Neural progenitor cell (in vitro differentiated cells): ENCODE measurements around the gene CSRP3. TPM values are rescaled to one million over a fixed set of nuclear protein-coding genes. Genes with fewer than 3 reads are reported as not detected.

Experiments
- DNase-seq: peaks from one replicate; pipeline ENCODE4 v3.0.0-alpha.2; 2016; ENCODE audit warnings: low spot score
- H2AFZ ChIP-seq: fragments of 200-600 bp; sonication (generic); replicated peaks from 2 replicates; pipeline ENCODE4 v1.6.1; 2016; ENCODE audit warnings: antibody characterized with exemption
- H3F3A ChIP-seq: fragments of 200-600 bp; sonication (generic); 2 replicates; pipeline ENCODE4 v1.6.1; 2016; ENCODE audit warnings: antibody characterized with exemption, low read depth
- H3K27ac ChIP-seq: fragments of 200-600 bp; sonication (generic); 2 replicates; pipeline ENCODE4 v1.5.1; 2016; ENCODE audit warnings: mild to moderate bottlenecking
- H3K27me3 ChIP-seq: fragments of 200-600 bp; sonication (generic); 2 replicates; pipeline ENCODE4 v1.6.1; 2016; ENCODE audit warnings: mild to moderate bottlenecking, moderate library complexity
- H3K36me3 ChIP-seq: fragments of 200-600 bp; sonication (generic); 2 replicates; pipeline ENCODE4 v1.5.1; 2016
- H3K4me1 ChIP-seq: fragments of 200-600 bp; sonication (generic); 2 replicates; pipeline ENCODE4 v1.6.1; 2016; ENCODE audit warnings: mixed run types
- H3K4me2 ChIP-seq: fragments of 200-600 bp; sonication (generic); 2 replicates; pipeline ENCODE4 v1.6.1; 2016
- H3K4me3 ChIP-seq: fragments of 200-600 bp; sonication (generic); 2 replicates; pipeline ENCODE4 v1.5.1; 2016
- H3K79me2 ChIP-seq: fragments of 200-600 bp; sonication (generic); 2 replicates; pipeline ENCODE4 v1.6.1; 2016; ENCODE audit warnings: low read depth
- H3K9ac ChIP-seq: fragments of 200-600 bp; sonication (generic); 2 replicates; pipeline ENCODE4 v1.6.1; 2016
- H3K9me3 ChIP-seq: fragments of 200-600 bp; sonication (generic); 2 replicates; pipeline ENCODE4 v1.5.1; 2016; ENCODE audit warnings: low read depth
- H4K20me1 ChIP-seq: fragments of 200-600 bp; sonication (generic); 2 replicates; pipeline ENCODE4 v1.6.1; 2016; ENCODE audit warnings: low read depth
- H3K27ac Mint-ChIP-seq: 3 replicates; pipeline ENCODE4 v1.8.0; 2021; ENCODE audit warnings: mixed read lengths
- H3K27me3 Mint-ChIP-seq: 2 replicates; pipeline ENCODE4 v1.8.0; 2022; ENCODE audit warnings: low read depth, mild to moderate bottlenecking, inconsistent platforms, moderate library complexity, mixed read lengths; ENCODE audit not compliant: insufficient read depth
- H3K36me3 Mint-ChIP-seq: 3 replicates; pipeline ENCODE4 v1.8.0; 2021; ENCODE audit warnings: mixed read lengths
- H3K4me1 Mint-ChIP-seq: 3 replicates; pipeline ENCODE4 v1.8.0; 2021; ENCODE audit warnings: mixed read lengths
- H3K4me3 Mint-ChIP-seq: 3 replicates; pipeline ENCODE4 v1.8.0; 2021; ENCODE audit warnings: mild to moderate bottlenecking, moderate library complexity, mixed read lengths
- H3K9me3 Mint-ChIP-seq: 3 replicates; pipeline ENCODE4 v1.8.0; 2020; ENCODE audit warnings: mixed read lengths
- CTCF ChIP-seq: fragments of 200-600 bp; sonication (generic); IDR thresholded peaks from 2 replicates; pipeline ENCODE4 v1.5.1; 2017; ENCODE audit warnings: antibody characterized with exemption, mild to moderate bottlenecking
- EZH2 ChIP-seq: fragments of 200-600 bp; sonication (generic); IDR thresholded peaks from 2 replicates; pipeline ENCODE4 v1.6.1; 2017; ENCODE audit warnings: antibody characterized with exemption, mild to moderate bottlenecking, moderate library complexity
- EZH2phosphoT487 ChIP-seq: fragments of 200-600 bp; sonication (generic); IDR thresholded peaks from 2 replicates; pipeline ENCODE4 v1.6.1; 2017; ENCODE audit warnings: antibody characterized with exemption
- total RNA-seq: library from RNA; depleted of rRNA; stranded (reverse); fragments of >200 nt; gene quantifications from 2 replicates; pipeline ENCODE4 v1.2.3, GENCODE V29; 2015; ENCODE audit warnings: low replicate concordance

CSRP3 gene
- total RNA-seq, 1 donor from 2014 or later, result not detected

- Histone ChIP-seq H3K27me3 (no peaks in the 10 kb centered on the region), H4K20me1 (no peaks in the 10 kb centered on the region), H3K4me3 (no peak overlapping the region), H3K9me3 (no peaks in the 10 kb centered on the region), H3K4me2 (no peak overlapping the region), H3K4me1 (peaks cover 5% of the 10 kb centered on the region), H3K27ac (no peak overlapping the region), H3K79me2 (no peaks in the 10 kb centered on the region), H2AFZ (no peak overlapping the region), H3K36me3 (no peaks in the 10 kb centered on the region), H3F3A (no peaks in the 10 kb centered on the region), H3K9ac (no peak overlapping the region)
- no peak overlapping the region for H3K27ac Mint-ChIP-seq
- H3K27me3 Mint-ChIP-seq, result peaks cover 2% of the 10 kb centered on the region
- no peaks in the 10 kb centered on the region for H3K4me1 Mint-ChIP-seq
- TF ChIP-seq EZH2phosphoT487 (no peak), EZH2 (no peak), CTCF (no peak)
- H3K36me3 Mint-ChIP-seq, result peaks cover 24% of the 10 kb centered on the region
- DNase-seq, result no peak
- H3K4me3 Mint-ChIP-seq, result no peak overlapping the region
- peaks cover 3% of the 10 kb centered on the region for H3K9me3 Mint-ChIP-seq
Measured at GRCh38 chr11:19225581-19225980, 23.8 kb upstream of the CSRP3 start.

DNA sequence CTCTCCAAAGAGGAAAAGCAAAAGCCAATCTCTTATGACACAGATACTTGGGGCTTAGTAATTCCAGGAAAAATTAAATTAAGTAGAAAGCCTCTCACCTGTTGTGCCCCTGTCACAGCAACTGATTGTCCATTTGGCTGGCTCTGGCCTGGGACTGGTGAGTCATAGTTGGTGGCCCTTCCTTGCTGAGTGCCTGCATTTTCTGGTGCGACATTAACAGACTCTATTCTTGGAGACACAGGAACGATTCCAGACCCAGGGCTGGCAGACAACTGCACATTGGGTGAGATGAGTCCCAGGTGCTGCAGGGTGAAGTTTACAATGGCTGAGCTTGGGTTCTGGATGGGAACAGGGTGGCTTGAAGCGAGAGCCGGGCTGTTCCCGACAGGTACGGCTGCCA is 23.3 kb upstream of the CSRP3 start:
- no peaks in the 10 kb centered on the region for H3K79me2 ChIP-seq
- no peak overlapping the region for H2AFZ ChIP-seq
- H3K27ac ChIP-seq, result no peak overlapping the region
- H3K4me2 ChIP-seq, result no peak overlapping the region
- H3K27me3 ChIP-seq, result no peaks in the 10 kb centered on the region
- Mint-ChIP-seq H3K27me3 (peaks cover 2% of the 10 kb centered on the region), H3K36me3 (peaks cover 24% of the 10 kb centered on the region), H3K4me1 (no peaks in the 10 kb centered on the region), H3K4me3 (no peak overlapping the region), H3K9me3 (peaks cover 3% of the 10 kb centered on the region), H3K27ac (no peak overlapping the region)
- TF ChIP-seq CTCF (no peak), EZH2phosphoT487 (no peak), EZH2 (no peak)
- H3K4me1 ChIP-seq, result peaks cover 5% of the 10 kb centered on the region
- no peak overlapping the region for H3K4me3 ChIP-seq
- H3K36me3 ChIP-seq, result no peaks in the 10 kb centered on the region
- no peak overlapping the region for H3K9ac ChIP-seq
- no peaks in the 10 kb centered on the region for H4K20me1 ChIP-seq
- no peak for DNase-seq
- H3F3A ChIP-seq, result no peaks in the 10 kb centered on the region
- no peaks in the 10 kb centered on the region for H3K9me3 ChIP-seq

GRCh38 chr11:19220903-19221724 is 19.3 kb upstream of the CSRP3 start:
- H3K9me3 Mint-ChIP-seq, result peaks cover 3% of the 10 kb centered on the region
- H3K27me3 Mint-ChIP-seq, result peaks cover 4% of the 10 kb centered on the region
- H3K9me3 ChIP-seq, result no peaks in the 10 kb centered on the region

More at GRCh38 chr11:19220903-19221724, 19.3 kb upstream of the CSRP3 start:
- no peak for DNase-seq
- Mint-ChIP-seq H3K4me1 (no peaks in the 10 kb centered on the region), H3K27ac (no peak overlapping the region), H3K4me3 (no peak overlapping the region), H3K36me3 (peaks cover 19% of the 10 kb centered on the region)
- no peak overlapping the region for H3K9ac ChIP-seq
- peaks cover 5% of the 10 kb centered on the region for H3K4me1 ChIP-seq
- no peak overlapping the region for H3K27ac ChIP-seq
- no peak overlapping the region for H2AFZ ChIP-seq
- H3K36me3 ChIP-seq, result no peaks in the 10 kb centered on the region
- H3K27me3 ChIP-seq, result no peaks in the 10 kb centered on the region
- H3K79me2 ChIP-seq, result no peaks in the 10 kb centered on the region
- no peak overlapping the region for H3K4me2 ChIP-seq
- H4K20me1 ChIP-seq, result no peaks in the 10 kb centered on the region
- TF ChIP-seq EZH2, result no peak
- TF ChIP-seq CTCF, result no peak
- no peak for TF ChIP-seq EZH2phosphoT487
- H3K4me3 ChIP-seq, result no peak overlapping the region
- H3F3A ChIP-seq, result no peaks in the 10 kb centered on the region
